ENCODE measurements around the gene LST1.

DNA sequence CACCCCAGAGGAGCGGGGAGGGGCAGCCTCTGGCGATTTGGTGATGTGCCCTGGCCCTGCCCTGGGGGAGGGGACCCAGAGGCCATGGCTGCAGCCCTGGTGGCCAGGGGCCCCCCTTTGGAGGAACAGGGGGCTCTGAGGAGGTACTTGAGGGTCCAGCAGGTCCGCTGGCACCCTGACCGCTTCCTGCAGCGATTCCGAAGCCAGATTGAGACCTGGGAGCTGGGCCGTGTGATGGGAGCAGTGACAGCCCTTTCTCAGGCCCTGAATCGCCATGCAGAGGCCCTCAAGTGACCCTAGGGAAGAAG, 27.8 kb upstream of the LST1 start:
- TF ChIP-seq, protein P1, sequence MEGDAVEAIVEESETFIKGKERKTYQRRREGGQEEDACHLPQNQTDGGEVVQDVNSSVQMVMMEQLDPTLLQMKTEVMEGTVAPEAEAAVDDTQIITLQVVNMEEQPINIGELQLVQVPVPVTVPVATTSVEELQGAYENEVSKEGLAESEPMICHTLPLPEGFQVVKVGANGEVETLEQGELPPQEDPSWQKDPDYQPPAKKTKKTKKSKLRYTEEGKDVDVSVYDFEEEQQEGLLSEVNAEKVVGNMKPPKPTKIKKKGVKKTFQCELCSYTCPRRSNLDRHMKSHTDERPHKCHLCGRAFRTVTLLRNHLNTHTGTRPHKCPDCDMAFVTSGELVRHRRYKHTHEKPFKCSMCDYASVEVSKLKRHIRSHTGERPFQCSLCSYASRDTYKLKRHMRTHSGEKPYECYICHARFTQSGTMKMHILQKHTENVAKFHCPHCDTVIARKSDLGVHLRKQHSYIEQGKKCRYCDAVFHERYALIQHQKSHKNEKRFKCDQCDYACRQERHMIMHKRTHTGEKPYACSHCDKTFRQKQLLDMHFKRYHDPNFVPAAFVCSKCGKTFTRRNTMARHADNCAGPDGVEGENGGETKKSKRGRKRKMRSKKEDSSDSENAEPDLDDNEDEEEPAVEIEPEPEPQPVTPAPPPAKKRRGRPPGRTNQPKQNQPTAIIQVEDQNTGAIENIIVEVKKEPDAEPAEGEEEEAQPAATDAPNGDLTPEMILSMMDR (IDR thresholded peaks at IDR 0.05), result no peak
- TF ChIP-seq POLR2AphosphoS5 (IDR thresholded peaks at IDR 0.05), result no peak

Data from esophagus muscularis mucosa (tissue), 3 donors.